ENCODE data around the gene CA14. TPM values are rescaled to one million over a fixed set of nuclear protein-coding genes. Genes with fewer than 3 reads are reported as not detected.

CA14 gene
- total and polyA plus RNA-seq, 2 of the 4 experiments (the other 2 are of a cell fraction), result not detected

DNA sequence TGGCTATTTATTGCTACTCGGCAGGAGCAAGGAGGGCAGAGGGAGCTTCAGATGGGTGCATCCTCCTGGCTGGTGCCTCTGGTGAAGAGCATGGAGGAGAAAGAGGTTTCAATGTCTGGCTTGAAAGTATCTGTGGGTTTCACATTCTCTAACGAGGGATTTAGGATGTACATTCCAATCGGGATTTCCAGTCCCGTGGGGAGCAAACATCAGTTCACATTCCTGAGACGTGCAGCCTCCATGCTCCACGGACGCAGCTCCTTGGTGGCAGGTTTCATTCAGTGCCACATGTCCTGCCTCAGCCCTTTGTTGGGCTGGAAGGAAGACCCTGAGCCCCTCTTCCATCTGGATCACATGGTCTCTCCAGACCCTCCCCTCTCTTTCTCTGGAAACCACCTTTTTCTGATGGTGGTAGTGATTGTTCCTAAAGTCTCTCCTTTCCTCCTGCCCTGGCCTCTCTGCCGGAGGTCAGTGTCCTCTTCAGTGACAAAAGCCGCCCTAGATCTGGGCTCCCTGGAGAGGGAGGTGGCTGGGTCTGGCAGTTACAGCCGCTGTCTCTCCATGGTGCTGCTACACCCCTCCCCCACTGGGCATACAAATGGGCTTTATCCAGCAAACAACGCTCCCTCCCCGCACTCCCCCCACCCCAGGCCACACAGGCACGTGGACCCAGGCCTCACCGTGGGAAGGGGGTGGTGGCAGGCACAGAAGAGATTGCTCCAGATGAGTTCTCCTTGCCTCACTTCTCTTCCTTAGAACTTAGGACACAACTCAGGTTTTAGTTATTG, 826 bp upstream of the CA14 start (continued):
- TF ChIP-seq MXI1 (IDR thresholded peaks at IDR 0.05; ENCODE audit: borderline replicate concordance, low read depth, low read length), result no peak

DNA sequence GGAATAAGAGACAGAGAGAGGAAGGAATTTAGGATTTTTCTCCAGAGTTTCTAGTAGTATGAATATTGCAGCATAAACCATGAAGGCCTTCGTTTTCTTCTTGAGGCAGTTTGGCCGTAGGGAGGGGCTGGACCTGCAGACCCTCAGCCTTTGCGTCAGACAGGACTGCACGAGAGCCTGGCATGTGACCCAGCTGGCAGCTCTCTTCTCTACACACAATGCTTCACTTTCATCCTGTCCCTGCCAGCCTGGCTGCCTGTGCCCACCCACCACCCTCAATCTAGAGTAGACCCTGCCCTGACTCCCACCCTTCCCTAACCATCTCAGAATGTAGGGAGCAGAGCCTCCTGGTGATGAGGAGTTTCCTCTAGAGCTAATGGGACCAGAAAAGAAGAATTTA, 1.6 kb downstream of the CA14 start:
- H3K14ac ChIP-seq (replicated peaks; ENCODE audit: low read depth, low read length), result no peak overlapping the region
- H2BK120ac ChIP-seq (ENCODE audit: low read depth, low read length), result no peak overlapping the region
- BruUV-seq (replicated peaks), result no TSS peak
- in situ Hi-C loops (cut with MboI; ENCODE audit: low sequenced_read_pairs), result no loop called here
- no peak overlapping the region for H2AFZ ChIP-seq (replicated peaks; ENCODE audit: low read length, poor library complexity)
- no peak overlapping the region for H4K91ac ChIP-seq (ENCODE audit: insufficient read depth, low read depth, low read length)
- no peak overlapping the region for H2BK15ac ChIP-seq (ENCODE audit: low read depth, low read length)
- H3K27me3 ChIP-seq (ENCODE audit: control insufficient read depth, insufficient read depth, low read length), result no peaks in the 10 kb centered on the region
- no peak overlapping the region for H3K23ac ChIP-seq (ENCODE audit: low read depth, low read length)
- no peak overlapping the region for H3K9ac ChIP-seq (ENCODE audit: low read depth, low read length)
- no peak overlapping the region for H3K4me2 ChIP-seq (ENCODE audit: low read depth, low read length)
- H2BK5ac ChIP-seq (ENCODE audit: low read depth, low read length, poor library complexity, severe bottlenecking), result no peak overlapping the region
- H2AK9ac ChIP-seq (replicated peaks; ENCODE audit: low read depth, low read length, poor library complexity), result no peak overlapping the region
- peaks cover 3% of the 10 kb centered on the region; the same call in 1 of the 2 replicates for H3K9me1 ChIP-seq (ENCODE audit: insufficient read depth, low read length)
- DNase-seq, result no peak
- POLR2A ChIA-PET (ENCODE audit: unreplicated experiment), result no interaction called here
- H4K8ac ChIP-seq (ENCODE audit: low read depth in 2 of 2, low read length in 2 of 2), result no peak overlapping the region
- no peak overlapping the region; the same call in 1 of the 2 replicates for H3K18ac ChIP-seq (ENCODE audit: low read depth, low read length)
- no peak overlapping the region; the same call in 1 of the 2 replicates for H4K5ac ChIP-seq (ENCODE audit: low read depth, low read length)
- intact Hi-C loops (cut with micrococcal nuclease), result loop anchor here (5.0 kb wide), 1 partner anchor 303 kb away; no protein-coding TSS in a partner anchor
- CTCF ChIA-PET, result no interaction called here
- dilution Hi-C loops (cut with HindIII; ENCODE audit: low sequenced_read_pairs, unreplicated experiment), result no loop called here
- H3K9me3 ChIP-seq (ENCODE audit: control insufficient read depth, insufficient read depth, low read length), result no peaks in the 10 kb centered on the region
- no peak overlapping the region for H3K27ac ChIP-seq (ENCODE audit: insufficient read depth, low read length)
- no peak overlapping the region for H3K4ac ChIP-seq (ENCODE audit: low read depth, low read length)
- no peak overlapping the region for H3K56ac ChIP-seq (ENCODE audit: extremely low read depth, insufficient read depth, low read length)
- peaks cover 24% of the 10 kb centered on the region for H3K4me1 ChIP-seq (ENCODE audit: control insufficient read depth, insufficient read depth, low read length)
- no peak overlapping the region for H3K4me3 ChIP-seq (ENCODE audit: insufficient read depth, low read depth, low read length)
- no peaks in the 10 kb centered on the region for H3K36me3 ChIP-seq (ENCODE audit: control insufficient read depth, insufficient read depth, low read length)
- no peak overlapping the region for H2AK5ac ChIP-seq (ENCODE audit: low read depth, low read length)
- no peak overlapping the region for H2BK20ac ChIP-seq (ENCODE audit: low read depth, low read length)
- no peaks in the 10 kb centered on the region for H4K20me1 ChIP-seq (ENCODE audit: insufficient read depth, low read length)
- no peak for ATAC-seq (ENCODE audit: low read depth)
- WGBS, 2 experiments (ENCODE audit: extremely low coverage in 2 of 2, insufficient read length in 1 of 2), result 49% methylated on average over 4 of the region's 4 CpGs; no CpG with 5 or more reads in 1 of the 2 experiments
- H3K79me1 ChIP-seq (ENCODE audit: low read depth in 1 of 2, low read length in 2 of 2), result no peaks in the 10 kb centered on the region
- TF ChIP-seq CEBPB (IDR thresholded peaks at IDR 0.05; ENCODE audit: low read depth, low read length) (no peak), NFE2L2 (IDR thresholded peaks at IDR 0.05; ENCODE audit: low read depth, low read length) (no peak), RFX5 (IDR thresholded peaks at IDR 0.05; ENCODE audit: low read depth, low read length) (no peak), MAFK (IDR thresholded peaks at IDR 0.05; ENCODE audit: low read depth, low read length) (no peak), RCOR1 (IDR thresholded peaks at IDR 0.05; ENCODE audit: insufficient replicate concordance, low read length) (no peak), FOS (IDR thresholded peaks at IDR 0.05; ENCODE audit: low read depth, low read length) (no peak), SMC3 (IDR thresholded peaks at IDR 0.05; ENCODE audit: low read depth, low read length) (no peak), RAD21 (IDR thresholded peaks at IDR 0.05; ENCODE audit: low read length) (no peak), BHLHE40 (IDR thresholded peaks at IDR 0.05; ENCODE audit: low read depth, low read length) (no peak), MXI1 (IDR thresholded peaks at IDR 0.05; ENCODE audit: borderline replicate concordance, low read depth, low read length) (no peak), POLR2A (IDR thresholded peaks at IDR 0.05; ENCODE audit: low read depth, low read length) (no peak)
- TF ChIP-seq, protein P1, sequence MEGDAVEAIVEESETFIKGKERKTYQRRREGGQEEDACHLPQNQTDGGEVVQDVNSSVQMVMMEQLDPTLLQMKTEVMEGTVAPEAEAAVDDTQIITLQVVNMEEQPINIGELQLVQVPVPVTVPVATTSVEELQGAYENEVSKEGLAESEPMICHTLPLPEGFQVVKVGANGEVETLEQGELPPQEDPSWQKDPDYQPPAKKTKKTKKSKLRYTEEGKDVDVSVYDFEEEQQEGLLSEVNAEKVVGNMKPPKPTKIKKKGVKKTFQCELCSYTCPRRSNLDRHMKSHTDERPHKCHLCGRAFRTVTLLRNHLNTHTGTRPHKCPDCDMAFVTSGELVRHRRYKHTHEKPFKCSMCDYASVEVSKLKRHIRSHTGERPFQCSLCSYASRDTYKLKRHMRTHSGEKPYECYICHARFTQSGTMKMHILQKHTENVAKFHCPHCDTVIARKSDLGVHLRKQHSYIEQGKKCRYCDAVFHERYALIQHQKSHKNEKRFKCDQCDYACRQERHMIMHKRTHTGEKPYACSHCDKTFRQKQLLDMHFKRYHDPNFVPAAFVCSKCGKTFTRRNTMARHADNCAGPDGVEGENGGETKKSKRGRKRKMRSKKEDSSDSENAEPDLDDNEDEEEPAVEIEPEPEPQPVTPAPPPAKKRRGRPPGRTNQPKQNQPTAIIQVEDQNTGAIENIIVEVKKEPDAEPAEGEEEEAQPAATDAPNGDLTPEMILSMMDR (conservative IDR thresholded peaks at IDR 0.05; ENCODE audit: low read depth, low read length), result no peak
- TF ChIP-seq, protein P2, sequence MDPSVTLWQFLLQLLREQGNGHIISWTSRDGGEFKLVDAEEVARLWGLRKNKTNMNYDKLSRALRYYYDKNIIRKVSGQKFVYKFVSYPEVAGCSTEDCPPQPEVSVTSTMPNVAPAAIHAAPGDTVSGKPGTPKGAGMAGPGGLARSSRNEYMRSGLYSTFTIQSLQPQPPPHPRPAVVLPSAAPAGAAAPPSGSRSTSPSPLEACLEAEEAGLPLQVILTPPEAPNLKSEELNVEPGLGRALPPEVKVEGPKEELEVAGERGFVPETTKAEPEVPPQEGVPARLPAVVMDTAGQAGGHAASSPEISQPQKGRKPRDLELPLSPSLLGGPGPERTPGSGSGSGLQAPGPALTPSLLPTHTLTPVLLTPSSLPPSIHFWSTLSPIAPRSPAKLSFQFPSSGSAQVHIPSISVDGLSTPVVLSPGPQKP (IDR thresholded peaks at IDR 0.05; ENCODE audit: borderline replicate concordance, low read depth, low read length), result no peak
